Measurements from ENCODE around the gene MAST4.

MAST4 gene

GRCh38 chr5:66906021-66906420 lies 309.8 kb downstream of the MAST4 start:
- Mint-ChIP-seq H3K27me3 (ENCODE audit: low read depth) (no peaks in the 10 kb centered on the region), H3K4me3 (no peak overlapping the region), H3K36me3 (ENCODE audit: low read depth) (no peaks in the 10 kb centered on the region), H3K9me3 (no peaks in the 10 kb centered on the region), H3K4me1 (no peaks in the 10 kb centered on the region), H3K27ac (no peak overlapping the region)
- TF ChIP-seq, protein P1, sequence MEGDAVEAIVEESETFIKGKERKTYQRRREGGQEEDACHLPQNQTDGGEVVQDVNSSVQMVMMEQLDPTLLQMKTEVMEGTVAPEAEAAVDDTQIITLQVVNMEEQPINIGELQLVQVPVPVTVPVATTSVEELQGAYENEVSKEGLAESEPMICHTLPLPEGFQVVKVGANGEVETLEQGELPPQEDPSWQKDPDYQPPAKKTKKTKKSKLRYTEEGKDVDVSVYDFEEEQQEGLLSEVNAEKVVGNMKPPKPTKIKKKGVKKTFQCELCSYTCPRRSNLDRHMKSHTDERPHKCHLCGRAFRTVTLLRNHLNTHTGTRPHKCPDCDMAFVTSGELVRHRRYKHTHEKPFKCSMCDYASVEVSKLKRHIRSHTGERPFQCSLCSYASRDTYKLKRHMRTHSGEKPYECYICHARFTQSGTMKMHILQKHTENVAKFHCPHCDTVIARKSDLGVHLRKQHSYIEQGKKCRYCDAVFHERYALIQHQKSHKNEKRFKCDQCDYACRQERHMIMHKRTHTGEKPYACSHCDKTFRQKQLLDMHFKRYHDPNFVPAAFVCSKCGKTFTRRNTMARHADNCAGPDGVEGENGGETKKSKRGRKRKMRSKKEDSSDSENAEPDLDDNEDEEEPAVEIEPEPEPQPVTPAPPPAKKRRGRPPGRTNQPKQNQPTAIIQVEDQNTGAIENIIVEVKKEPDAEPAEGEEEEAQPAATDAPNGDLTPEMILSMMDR (IDR thresholded peaks at IDR 0.05; ENCODE audit: unreplicated experiment in 3 of 3): no peak

- TF ChIP-seq, protein P1 (IDR thresholded peaks at IDR 0.05; ENCODE audit: unreplicated experiment in 3 of 3): no peak
- Mint-ChIP-seq H3K4me3 (no peak overlapping the region), H3K27me3 (ENCODE audit: low read depth) (no peaks in the 10 kb centered on the region), H3K36me3 (ENCODE audit: low read depth) (no peaks in the 10 kb centered on the region), H3K27ac (no peak overlapping the region), H3K9me3 (no peaks in the 10 kb centered on the region), H3K4me1 (no peaks in the 10 kb centered on the region)
Measured at GRCh38 chr5:66908230-66908629, 312.0 kb downstream of the MAST4 start.

DNA sequence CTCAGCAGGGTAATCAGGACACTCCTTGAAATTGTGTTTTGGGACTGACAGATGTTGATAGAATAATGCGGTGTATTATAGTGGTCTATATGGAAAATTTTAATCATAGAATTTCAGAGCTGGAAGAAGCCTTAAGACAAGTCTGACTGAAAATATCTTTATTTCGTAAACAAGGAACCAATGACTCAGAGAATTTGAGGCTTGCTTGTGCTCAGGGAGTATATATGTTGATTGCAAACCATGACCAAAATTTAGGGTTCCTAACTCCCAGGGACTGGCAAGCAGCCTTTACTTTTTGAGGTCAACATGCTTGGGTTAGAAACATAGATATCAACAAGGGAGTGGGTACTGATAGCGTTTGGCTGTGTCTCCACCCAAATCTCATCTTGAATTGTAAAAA lies 313.2 kb downstream of the MAST4 start:
- TF ChIP-seq, protein P1 (IDR thresholded peaks at IDR 0.05; ENCODE audit: unreplicated experiment in 3 of 3): no peak
- H3K4me1 Mint-ChIP-seq: no peaks in the 10 kb centered on the region
- no peaks in the 10 kb centered on the region for H3K27me3 Mint-ChIP-seq (ENCODE audit: low read depth)
- H3K9me3 Mint-ChIP-seq: no peaks in the 10 kb centered on the region
- no peak overlapping the region for H3K27ac Mint-ChIP-seq
- no peaks in the 10 kb centered on the region for H3K36me3 Mint-ChIP-seq (ENCODE audit: low read depth)
- no peak overlapping the region for H3K4me3 Mint-ChIP-seq

DNA sequence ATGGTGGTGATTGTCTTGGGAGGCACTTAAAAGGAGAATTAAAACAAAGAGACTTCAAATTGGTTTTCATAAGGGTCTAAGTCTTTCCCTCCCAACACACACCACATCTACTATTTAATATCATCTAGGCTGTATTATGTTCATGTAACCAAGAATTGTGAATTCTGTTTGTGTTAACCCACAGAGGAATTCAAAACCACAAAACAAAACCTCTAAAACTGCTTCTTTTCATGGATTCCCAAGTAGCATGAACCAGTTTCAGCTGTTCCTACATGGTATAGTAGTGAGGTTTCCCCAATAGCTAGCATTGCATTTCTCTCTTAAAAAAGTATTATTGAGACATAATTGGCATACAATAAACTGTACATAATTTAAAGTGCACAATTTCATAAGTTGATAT lies 316.6 kb downstream of the MAST4 start:
- no peaks in the 10 kb centered on the region for H3K9me3 Mint-ChIP-seq
- no peaks in the 10 kb centered on the region for H3K4me1 Mint-ChIP-seq
- H3K36me3 Mint-ChIP-seq (ENCODE audit: low read depth): no peaks in the 10 kb centered on the region
- H3K27me3 Mint-ChIP-seq (ENCODE audit: low read depth): no peaks in the 10 kb centered on the region
- H3K4me3 Mint-ChIP-seq: no peak overlapping the region
- TF ChIP-seq, protein P1 (IDR thresholded peaks at IDR 0.05; ENCODE audit: unreplicated experiment in 3 of 3): no peak
- no peak overlapping the region for H3K27ac Mint-ChIP-seq

GRCh38 chr5:66915531-66915930 lies 319.3 kb downstream of the MAST4 start:
- H3K27ac Mint-ChIP-seq: no peak overlapping the region
- H3K27me3 Mint-ChIP-seq (ENCODE audit: low read depth): no peaks in the 10 kb centered on the region
- H3K4me3 Mint-ChIP-seq: no peak overlapping the region
- H3K9me3 Mint-ChIP-seq: no peaks in the 10 kb centered on the region
- TF ChIP-seq, protein P1 (IDR thresholded peaks at IDR 0.05; ENCODE audit: unreplicated experiment in 3 of 3): no peak
- H3K4me1 Mint-ChIP-seq: no peaks in the 10 kb centered on the region
- H3K36me3 Mint-ChIP-seq (ENCODE audit: low read depth): peaks cover 4% of the 10 kb centered on the region

DNA sequence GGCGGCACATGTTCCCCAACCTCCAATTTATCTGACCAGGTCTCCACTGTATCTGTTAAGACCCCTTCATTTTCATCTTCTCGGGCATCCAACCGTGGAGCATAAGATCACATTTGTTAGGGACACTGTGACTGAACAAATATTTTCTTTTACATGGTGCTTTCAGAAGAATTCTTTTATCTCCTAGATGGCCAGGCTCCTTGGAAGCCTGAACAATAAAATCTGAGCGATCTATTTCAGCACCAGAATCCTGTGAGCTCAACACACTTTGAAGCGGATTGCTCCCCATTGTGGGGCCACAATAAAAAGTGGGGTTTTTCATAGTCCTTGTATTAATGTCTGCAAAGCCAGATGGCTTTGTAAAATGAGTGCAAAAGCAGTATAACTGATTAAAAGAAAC lies 326.7 kb downstream of the MAST4 start:
- TF ChIP-seq, protein P1 (IDR thresholded peaks at IDR 0.05; ENCODE audit: unreplicated experiment in 3 of 3): no peak
- Mint-ChIP-seq H3K4me1 (peaks cover 9% of the 10 kb centered on the region), H3K4me3 (no peak overlapping the region), H3K36me3 (ENCODE audit: low read depth) (peaks cover 4% of the 10 kb centered on the region), H3K27me3 (ENCODE audit: low read depth) (no peaks in the 10 kb centered on the region), H3K27ac (no peak overlapping the region), H3K9me3 (no peaks in the 10 kb centered on the region)

Measured in nephron (organoid).